SH-SY5Y (cell line): ENCODE measurements around the gene PRSS56.
A peak's percentile ranks its signal among the peaks of the same experiment; 100 is the strongest.

Experiments
- GATA2 ChIP-seq: IDR thresholded peaks from 2 replicates; pipeline ENCODE4 v1.6.1; 2011; ENCODE audit warnings: mild to moderate bottlenecking, low read depth, low read length
- GATA3 ChIP-seq: IDR thresholded peaks from 2 replicates; pipeline ENCODE4 v1.6.1; 2011; ENCODE audit warnings: low read depth, mild to moderate bottlenecking, low read length, moderate library complexity

DNA sequence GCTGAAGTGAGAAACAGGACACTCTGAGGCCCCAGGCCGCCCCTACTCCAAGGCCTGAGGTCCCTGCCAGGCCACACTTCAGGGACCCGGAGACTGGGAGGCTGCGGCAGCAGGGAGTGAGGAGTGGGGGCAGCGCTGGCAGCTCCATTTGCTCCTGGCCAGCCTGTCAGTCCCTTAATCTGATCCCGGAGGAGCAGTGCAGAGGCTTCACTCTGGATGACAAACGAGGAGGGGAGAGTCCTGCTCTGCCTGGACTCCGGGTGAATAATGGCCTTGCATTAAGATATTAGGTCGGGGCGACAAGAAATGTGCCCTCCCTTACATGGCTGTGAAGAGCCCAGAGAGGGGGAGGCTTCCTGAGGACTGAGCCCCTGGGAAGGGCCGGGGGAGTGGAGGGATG lies 14.3 kb upstream of the PRSS56 start:
- TF ChIP-seq GATA3 (no peak), GATA2 (peak; percentile 74)
